ENCODE results near the gene GALNT9.

Gene GALNT9

GRCh38 chr12:132206046-132206434 lies 123.3 kb downstream of the GALNT9 start:
- Histone ChIP-seq H3K4me2 (ENCODE audit: insufficient read depth, low read length) (no peak overlapping the region), H3K9me3 (ENCODE audit: insufficient read depth, low read length, severe bottlenecking) (no peaks in the 10 kb centered on the region), H3K4me1 (ENCODE audit: insufficient read depth, low read length) (no peaks in the 10 kb centered on the region), H4K20me1 (ENCODE audit: insufficient read depth, low read length) (peaks cover 3% of the 10 kb centered on the region), H3K27ac (ENCODE audit: low read length) (no peak overlapping the region), H2AFZ (ENCODE audit: low read depth, low read length) (no peak overlapping the region), H3K9ac (ENCODE audit: low read depth, low read length) (no peak overlapping the region), H3K36me3 (ENCODE audit: insufficient read depth, low read length) (no peaks in the 10 kb centered on the region), H3K27me3 (ENCODE audit: insufficient read depth, low read length, poor library complexity) (no peaks in the 10 kb centered on the region), H3K4me3 (ENCODE audit: low read depth in 1 of 2, low read length in 2 of 2) (no peak overlapping the region), H3K79me2 (ENCODE audit: insufficient read depth, low read length) (no peaks in the 10 kb centered on the region)
- ATAC-seq (ENCODE audit: insufficient read depth, low read depth), result no peak
- TF ChIP-seq EZH2 (IDR thresholded peaks at IDR 0.05; ENCODE audit: borderline replicate concordance, low read depth, low read length, severe bottlenecking) (no peak), CTCF (IDR thresholded peaks at IDR 0.05; ENCODE audit: borderline replicate concordance, extremely low read depth, low read length, poor library complexity, severe bottlenecking) (no peak)
- DNase-seq, result no peak

GRCh38 chr12:132205271-132206045 lies 123.9 kb downstream of the GALNT9 start:
- no peak overlapping the region for H3K4me2 ChIP-seq (ENCODE audit: insufficient read depth, low read length)
- ATAC-seq (ENCODE audit: insufficient read depth, low read depth) (no peak), DNase-seq (no peak)
- TF ChIP-seq CTCF (IDR thresholded peaks at IDR 0.05; ENCODE audit: borderline replicate concordance, extremely low read depth, low read length, poor library complexity, severe bottlenecking) (no peak), EZH2 (IDR thresholded peaks at IDR 0.05; ENCODE audit: borderline replicate concordance, low read depth, low read length, severe bottlenecking) (no peak)
- H3K9me3 ChIP-seq (ENCODE audit: insufficient read depth, low read length, severe bottlenecking), result no peaks in the 10 kb centered on the region
- no peak overlapping the region for H3K9ac ChIP-seq (ENCODE audit: low read depth, low read length)
- H3K4me1 ChIP-seq (ENCODE audit: insufficient read depth, low read length), result no peaks in the 10 kb centered on the region
- H3K4me3 ChIP-seq (ENCODE audit: low read depth in 1 of 2, low read length in 2 of 2), result no peak overlapping the region
- H3K36me3 ChIP-seq (ENCODE audit: insufficient read depth, low read length), result no peaks in the 10 kb centered on the region
- H4K20me1 ChIP-seq (ENCODE audit: insufficient read depth, low read length), result peaks cover 3% of the 10 kb centered on the region
- H3K27ac ChIP-seq (ENCODE audit: low read length), result no peak overlapping the region
- H2AFZ ChIP-seq (ENCODE audit: low read depth, low read length), result no peak overlapping the region
- H3K79me2 ChIP-seq (ENCODE audit: insufficient read depth, low read length), result no peaks in the 10 kb centered on the region
- no peaks in the 10 kb centered on the region for H3K27me3 ChIP-seq (ENCODE audit: insufficient read depth, low read length, poor library complexity)

- H3K9me3 ChIP-seq (ENCODE audit: insufficient read depth, low read length, severe bottlenecking), result no peaks in the 10 kb centered on the region
- H2AFZ ChIP-seq (ENCODE audit: low read depth, low read length), result no peak overlapping the region
- DNase-seq, result no peak
- H3K27ac ChIP-seq (ENCODE audit: low read length), result no peak overlapping the region
- H3K4me2 ChIP-seq (ENCODE audit: insufficient read depth, low read length), result no peak overlapping the region
- peaks cover 3% of the 10 kb centered on the region for H4K20me1 ChIP-seq (ENCODE audit: insufficient read depth, low read length)
- no peak for TF ChIP-seq EZH2 (IDR thresholded peaks at IDR 0.05; ENCODE audit: borderline replicate concordance, low read depth, low read length, severe bottlenecking)
- no peak for TF ChIP-seq CTCF (IDR thresholded peaks at IDR 0.05; ENCODE audit: borderline replicate concordance, extremely low read depth, low read length, poor library complexity, severe bottlenecking)
- no peak overlapping the region for H3K4me3 ChIP-seq (ENCODE audit: low read depth in 1 of 2, low read length in 2 of 2)
- ATAC-seq (ENCODE audit: insufficient read depth, low read depth), result no peak
- no peaks in the 10 kb centered on the region for H3K4me1 ChIP-seq (ENCODE audit: insufficient read depth, low read length)
- H3K79me2 ChIP-seq (ENCODE audit: insufficient read depth, low read length), result no peaks in the 10 kb centered on the region
- no peaks in the 10 kb centered on the region for H3K27me3 ChIP-seq (ENCODE audit: insufficient read depth, low read length, poor library complexity)
- no peak overlapping the region for H3K9ac ChIP-seq (ENCODE audit: low read depth, low read length)
- no peaks in the 10 kb centered on the region for H3K36me3 ChIP-seq (ENCODE audit: insufficient read depth, low read length)
Measured at GRCh38 chr12:132204793-132205270, 124.6 kb downstream of the GALNT9 start.

Data from DND-41 (cell line).